HUDEP-2 (cell line): ENCODE results near the gene AGPAT3.
"Not testable (repeated sequence)": the region's sequence is repeated elsewhere in the genome, so short reads cannot be mapped to it uniquely, and the experiment has no call there.

Experiments used
- DNase-seq, 76 experiments: peaks; one replicate each; lab custom pipeline; 2025; ENCODE audit not compliant: unreplicated experiment in 76 of 76; lab: John Stamatoyannopoulos, UW

The AGPAT3 gene

GRCh38 chr21:43881283-43881682 lies 16.3 kb downstream of the AGPAT3 start:
- DNase-seq: no peak

- no peak for DNase-seq
Observed at GRCh38 chr21:43881935-43882334, 16.9 kb downstream of the AGPAT3 start.

DNA sequence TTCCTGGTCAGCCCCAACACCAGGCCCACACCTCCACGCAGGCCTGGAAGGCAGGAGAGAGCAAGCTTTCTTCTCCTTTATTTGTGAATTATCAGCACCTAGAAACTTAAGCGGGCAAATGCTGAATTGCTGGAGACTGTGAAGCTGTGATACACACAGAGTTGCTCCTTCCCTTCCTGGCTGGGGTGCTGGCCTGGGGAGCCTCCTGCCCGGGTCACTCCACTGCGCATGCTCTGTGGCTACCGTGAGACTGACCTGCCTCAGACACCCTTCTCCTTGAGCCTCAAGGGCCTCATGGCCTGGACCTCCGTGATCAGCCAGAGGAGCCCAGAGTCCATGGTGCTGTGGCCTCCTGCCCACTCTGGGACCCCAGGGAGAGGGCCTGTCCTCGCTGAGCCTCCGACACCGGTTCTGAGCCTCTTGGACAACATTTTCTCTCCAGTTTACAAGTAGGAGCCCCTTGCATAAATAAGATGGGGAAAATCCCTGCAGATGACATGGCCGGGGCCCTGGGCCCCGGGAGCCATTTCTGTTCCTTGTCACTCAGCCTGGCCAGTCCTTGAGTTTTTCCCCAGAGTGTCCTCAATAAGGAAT lies 18.0 kb downstream of the AGPAT3 start:
- no peak for DNase-seq

DNA sequence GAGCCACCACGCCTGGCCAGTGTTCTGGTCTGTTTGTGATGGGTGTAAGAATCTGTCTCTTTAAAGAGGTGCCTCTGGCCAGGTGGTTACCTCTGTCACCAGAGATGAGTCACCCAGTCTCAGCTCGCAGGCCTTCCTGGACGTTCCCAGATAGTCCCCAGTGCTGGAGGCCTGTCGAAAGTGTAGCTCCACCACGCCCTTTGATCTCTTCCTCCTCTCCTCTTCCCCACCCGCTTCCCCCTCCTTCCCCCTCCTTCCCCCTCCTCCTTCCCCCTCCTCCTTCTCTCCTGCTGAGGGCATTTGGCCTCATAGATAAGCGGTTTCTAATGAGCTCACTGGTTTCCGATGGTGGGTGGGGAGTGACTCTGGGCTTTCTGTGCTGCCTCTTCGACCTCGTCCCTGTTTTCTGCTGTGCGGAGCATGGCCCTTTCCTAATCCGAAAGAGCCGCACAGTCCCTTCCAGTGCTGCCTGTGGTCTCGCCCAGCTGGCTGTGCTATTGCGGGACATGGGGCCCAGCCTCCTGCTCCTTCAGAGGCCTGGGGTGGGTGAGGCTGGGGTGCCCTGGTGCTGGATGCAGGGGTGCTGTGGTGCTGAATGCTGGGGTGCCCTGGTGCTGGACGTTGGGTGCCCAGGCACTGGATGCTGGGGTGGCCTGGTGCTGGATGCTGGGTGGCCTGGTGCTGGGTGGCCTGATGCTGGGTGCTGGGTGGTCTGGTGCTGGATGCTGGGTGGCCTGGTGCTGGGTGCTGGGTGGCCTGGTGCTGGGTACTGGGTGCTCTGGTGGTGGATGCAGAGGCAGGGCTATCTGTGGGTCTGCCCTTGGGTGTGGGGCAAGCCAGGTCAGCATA lies 19.2 kb downstream of the AGPAT3 start:
- DNase-seq: peak in 75 of 76 experiments; percentile 56 to 97 (median 85)

- no peak for DNase-seq
Observed at GRCh38 chr21:43884861-43885417, 19.9 kb downstream of the AGPAT3 start.

DNA sequence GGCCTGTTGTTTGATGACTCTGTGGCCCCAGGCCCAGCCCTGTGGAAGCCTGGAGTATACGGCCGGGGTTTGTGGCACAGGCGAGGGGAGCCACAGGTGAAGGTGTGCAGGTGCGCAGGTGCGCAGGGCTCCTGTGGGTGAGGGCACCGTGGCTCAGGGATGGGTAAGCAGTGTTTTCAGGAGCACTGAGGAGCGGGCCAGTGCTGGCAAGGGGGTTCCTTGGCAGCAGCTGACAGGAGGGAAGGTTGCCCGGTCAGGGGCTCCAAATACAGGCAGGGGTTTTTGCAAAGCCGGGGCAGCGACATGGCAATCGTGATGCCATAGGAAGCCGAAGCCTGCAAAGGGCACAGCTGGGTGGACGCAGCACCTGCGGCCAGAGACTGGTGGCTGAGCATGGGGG lies 20.7 kb downstream of the AGPAT3 start:
- no peak for DNase-seq

DNA sequence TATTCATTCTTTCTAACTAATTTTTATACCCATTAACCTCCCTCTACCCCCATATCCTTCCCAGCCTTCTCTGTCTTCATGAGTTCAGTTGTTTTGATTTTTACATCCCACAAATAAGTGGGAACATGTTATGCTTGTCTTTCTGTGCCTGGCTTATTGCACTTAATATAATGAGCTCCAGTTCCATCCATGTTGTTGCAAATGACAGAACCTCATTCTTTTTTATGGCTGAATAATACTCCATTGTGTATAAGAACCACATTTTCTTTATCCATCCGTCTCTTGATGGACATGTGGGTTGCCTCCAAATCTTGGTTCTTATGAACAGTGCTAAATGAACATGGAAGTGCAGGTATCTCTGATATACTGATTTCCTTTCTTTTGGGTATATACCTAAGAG lies 21.5 kb downstream of the AGPAT3 start:
- DNase-seq: no peak

GRCh38 chr21:43889069-43889468 lies 24.0 kb downstream of the AGPAT3 start:
- DNase-seq: no peak

DNA sequence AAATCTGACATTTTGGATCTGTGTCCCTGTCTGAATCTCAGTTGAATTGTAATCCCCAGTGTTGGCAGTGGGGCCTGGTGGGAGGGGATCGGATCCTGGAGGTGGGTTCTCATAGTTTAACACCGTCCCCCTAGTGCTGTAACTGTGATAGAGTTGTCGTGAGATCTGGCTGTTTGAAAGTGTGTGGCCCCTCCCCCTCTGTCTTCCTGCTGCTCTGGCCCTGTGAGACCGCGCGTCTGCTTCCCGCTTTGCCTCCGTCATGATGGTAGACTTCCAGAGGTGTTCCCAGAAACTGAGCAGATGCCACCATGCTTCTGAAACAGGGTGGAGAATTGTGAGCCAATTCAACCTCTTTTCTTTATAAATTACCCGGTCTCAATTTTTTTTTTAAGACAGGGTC lies 25.0 kb downstream of the AGPAT3 start:
- no peak for DNase-seq

DNA sequence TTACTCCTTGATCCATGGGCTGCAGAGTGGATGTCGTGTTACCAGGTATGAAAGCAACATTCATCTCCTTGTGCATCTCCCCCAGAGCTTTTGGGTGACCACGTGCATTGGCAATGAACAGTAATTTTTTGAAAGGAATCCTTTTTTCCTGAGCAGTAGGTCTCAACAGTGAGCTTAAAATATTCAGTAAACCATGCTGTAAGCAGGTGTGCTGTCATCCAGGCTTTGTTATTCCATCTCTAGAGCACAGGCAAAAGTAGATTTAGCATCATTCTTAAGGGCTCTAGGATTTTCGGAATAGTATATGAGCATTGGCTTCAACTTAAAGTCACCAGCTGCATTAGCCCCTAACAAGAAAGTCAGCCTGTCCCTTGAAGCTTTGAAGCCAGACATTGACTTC lies 27.3 kb downstream of the AGPAT3 start:
- no peak for DNase-seq

GRCh38 chr21:43892984-43893535 lies 28.0 kb downstream of the AGPAT3 start:
- no peak for DNase-seq

DNA sequence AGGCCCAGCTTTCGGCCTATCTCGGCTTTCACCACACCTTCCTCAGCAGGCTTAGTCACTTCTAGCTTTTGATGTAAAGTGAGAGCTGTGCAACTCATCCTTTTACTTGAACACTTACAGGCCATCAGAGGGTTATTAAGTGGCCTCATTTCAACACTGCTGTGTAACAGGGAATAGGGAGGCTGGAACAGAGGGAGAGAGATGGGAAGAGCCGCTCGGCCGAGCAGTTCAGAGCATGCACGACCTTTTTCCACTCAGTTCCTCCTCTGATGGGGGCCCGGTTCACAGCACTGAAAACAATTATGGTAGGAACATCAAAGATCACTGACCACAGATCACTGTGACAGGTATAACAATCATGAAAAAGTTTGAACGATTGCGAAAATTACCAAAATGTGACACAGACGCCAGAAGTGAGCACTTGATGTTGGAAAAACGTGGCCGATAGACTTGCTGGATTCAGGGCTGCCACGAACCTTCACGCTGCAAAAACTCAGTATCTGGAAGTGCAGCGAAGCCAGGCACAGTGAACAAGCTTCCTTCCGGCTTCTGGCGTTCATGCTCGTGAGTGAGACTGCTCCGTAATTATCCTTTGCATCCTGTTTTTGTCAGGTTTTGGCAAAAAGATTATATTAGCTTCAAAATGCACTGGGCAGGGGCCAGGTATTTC lies 28.6 kb downstream of the AGPAT3 start:
- peak in 2 of 76 experiments; percentile 15 to 19 for DNase-seq

- DNase-seq: no peak
Observed at GRCh38 chr21:43894206-43894577, 29.2 kb downstream of the AGPAT3 start.

DNA sequence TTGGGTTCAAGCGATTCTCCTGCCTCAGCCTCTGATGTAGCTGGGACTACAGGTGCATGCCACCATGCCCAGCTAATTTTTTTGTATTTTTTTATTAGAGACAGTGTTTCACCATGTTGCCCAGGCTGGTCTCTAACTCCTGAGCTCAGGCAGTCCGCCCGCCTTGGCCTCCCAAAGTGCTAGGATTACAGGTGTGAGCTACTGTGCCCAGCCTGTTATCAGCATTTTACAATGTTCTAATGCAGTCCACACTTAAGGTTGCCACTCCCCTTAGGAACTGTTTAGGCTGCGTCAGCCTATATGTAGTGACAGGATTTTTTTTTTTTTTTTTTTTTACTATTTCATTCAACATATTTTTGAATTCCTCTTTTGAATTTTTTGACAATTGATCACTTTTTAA lies 30.2 kb downstream of the AGPAT3 start:
- no peak for DNase-seq

DNA sequence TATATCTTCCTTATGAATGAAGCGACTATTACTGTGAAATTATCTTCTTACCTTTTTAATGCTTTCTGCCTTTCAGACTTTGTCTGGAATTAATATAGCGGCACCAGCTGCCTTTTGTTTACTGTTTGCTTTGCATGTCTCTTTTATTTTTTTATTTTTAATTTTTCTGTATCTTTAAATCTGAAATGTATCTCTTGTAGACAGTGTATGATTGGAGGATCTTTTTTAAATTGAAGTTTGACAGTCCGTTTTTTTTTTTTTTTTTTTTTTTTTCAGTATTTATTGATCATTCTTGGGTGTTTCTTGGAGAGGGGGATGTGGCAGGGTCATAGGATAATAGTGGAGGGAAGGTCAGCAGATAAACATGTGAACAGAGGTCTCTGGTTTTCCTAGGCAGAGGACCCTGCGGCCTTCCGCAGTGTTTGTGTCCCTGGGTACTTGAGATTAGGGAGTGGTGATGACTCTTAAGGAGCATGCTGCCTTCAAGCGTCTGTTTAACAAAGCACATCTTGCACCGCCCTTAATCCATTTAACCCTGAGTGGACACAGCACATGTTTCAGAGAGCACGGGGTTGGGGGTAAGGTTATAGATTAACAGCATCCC lies 31.8 kb downstream of the AGPAT3 start:
- DNase-seq: not testable (repeated sequence)

DNA sequence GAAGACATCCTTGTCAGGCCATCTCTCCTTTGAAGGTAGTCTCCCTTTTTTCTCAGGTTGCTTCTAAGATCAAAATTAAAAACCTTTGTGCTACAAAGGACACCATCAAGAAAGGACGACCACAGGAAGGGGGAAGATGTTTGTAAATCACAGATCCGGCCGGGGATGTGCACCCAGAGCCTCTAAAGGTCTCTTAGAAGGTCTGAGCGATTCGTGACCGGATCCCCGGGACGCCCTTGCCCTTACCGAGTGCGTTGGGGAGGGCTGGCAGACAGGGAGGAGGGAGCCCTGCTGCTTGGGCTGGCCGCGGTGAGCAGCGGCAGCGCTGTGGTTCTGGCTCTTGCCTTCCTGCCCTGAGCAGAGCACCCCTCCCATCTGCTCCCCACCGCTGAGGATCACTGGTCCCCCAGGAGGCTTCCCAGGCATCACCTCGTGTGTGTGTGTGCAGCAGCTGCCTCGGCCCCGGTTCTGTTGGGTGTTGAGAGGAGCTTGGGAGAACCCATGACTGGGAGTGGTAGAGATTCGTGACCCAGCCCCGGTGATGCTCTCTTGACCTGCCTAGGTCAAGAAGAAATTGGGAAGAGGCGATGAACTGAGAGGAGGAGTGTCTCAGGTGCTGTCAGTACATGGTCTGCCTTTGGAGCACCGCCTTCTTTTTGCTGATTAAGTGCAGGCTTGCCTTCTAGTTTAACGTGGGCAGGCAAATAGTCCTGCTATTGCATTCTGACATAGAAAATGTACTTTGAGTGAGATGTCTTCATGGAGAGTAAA lies 34.5 kb downstream of the AGPAT3 start:
- DNase-seq: no peak

- DNase-seq: no peak
Observed at GRCh38 chr21:43900078-43900385, 35.0 kb downstream of the AGPAT3 start.

DNA sequence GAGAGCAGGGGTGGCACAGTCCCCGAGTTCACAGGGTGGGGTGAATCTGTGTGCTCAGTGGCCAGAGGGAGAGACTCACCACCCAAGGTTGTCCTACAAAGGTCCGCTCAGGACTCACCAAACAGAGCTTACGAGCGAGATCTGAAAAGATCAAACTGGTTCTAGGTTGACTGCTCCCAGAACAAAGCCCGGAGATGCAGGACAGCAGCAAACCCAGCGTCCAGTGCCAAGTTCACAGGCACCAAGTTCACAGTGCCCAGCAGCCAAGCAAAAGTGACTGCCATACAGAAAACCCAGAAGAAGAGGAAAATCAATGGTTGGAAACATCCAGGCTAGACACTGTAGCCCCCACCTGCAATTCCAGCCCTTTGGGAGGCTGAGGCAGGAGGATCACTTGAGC lies 35.7 kb downstream of the AGPAT3 start:
- no peak for DNase-seq

DNA sequence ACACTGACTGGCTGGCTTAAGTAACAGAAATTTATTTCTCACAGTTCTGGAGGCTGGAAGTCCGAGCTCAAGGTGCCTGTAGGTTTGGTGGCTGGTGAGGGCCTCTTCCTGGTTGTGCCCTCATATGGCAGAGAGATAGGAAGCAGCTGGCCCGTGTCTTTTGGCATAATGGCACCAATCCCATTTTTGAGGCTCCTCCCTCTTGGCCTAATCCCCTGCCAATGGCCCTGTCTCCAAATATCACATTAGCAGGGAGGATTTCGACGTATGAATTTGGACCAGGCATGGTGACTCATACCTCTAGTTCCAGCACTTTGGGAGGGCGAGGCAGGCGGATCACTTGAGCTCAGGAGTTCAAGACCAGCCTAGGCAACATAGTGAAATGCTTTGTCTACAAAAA lies 37.4 kb downstream of the AGPAT3 start:
- peak in 72 of 76 experiments; percentile 27 to 92 (median 70) for DNase-seq

DNA sequence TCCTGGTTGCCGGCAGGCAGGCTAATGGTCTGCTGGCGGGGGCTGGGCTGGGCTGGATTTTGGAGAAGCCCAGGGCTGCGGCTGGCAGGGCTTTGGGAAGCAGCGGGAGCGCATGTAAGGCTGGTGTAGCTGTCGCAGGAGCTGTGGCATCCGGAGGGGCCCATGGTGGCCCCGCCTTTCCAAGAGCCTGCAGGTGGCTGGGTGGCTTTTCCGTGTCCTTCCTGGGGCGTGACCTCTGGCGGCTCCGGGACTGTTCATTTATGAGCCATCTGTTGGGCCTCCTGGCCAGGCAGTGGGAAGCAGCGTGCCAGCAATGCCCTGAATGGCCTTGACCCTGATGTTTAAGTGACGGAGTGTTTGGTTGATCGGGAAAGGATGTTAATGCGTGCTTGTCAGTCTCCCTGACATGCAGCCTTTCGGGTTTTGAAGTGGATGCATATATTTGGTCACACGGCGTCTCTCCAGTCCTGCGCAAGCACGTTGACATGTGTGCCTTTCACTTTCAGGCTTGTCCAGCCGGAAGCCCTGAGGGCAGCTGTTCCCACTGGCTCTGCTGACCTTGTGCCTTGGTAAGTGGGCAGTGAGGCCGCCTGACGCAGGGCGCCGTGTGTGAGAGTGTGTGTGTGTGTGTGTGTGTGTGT lies 38.5 kb downstream of the AGPAT3 start:
- DNase-seq: no peak
